Measurements from ENCODE around the gene RORC.
"Not testable (repeated sequence)": the region's sequence is repeated elsewhere in the genome, so short reads cannot be mapped to it uniquely, and the experiment has no call there.

RORC gene

DNA sequence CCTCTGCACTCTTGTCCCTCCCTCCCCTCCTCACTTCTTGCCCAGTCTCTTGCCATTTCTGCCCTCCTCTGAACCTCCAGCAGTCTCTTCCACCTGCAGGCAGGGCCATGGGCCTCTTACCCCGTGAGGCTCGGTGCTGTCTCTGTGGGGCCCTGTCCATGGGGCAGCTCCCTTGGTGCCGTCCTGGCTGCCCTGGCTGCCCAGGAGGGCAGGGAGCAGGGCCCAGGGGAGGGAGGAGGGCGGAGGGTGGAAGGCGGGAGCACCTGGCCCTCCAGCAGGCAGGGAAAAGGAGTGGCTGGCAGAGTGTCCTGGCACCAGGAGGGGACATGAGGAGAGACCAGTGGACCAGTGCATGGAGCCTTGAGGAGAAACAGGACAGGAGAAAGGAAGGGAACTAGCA, at the start of gene RORC:
Gene RORC (minus strand): TSS at position 198 of the 400 bp plus-strand sequence. CDS start 38 bp downstream, at position 160.
- H3K4me1 ChIP-seq (ENCODE audit: control insufficient read depth in 1 of 2, insufficient read depth in 2 of 2, low read length in 2 of 2): peaks cover 47 to 71% of the 10 kb centered on the region in 2 donors
- peaks cover 0 to 5% of the 10 kb centered on the region in 2 donors for H3K36me3 ChIP-seq (ENCODE audit: control insufficient read depth in 1 of 2, insufficient read depth in 2 of 2, low read length in 2 of 2)
- H3K9ac ChIP-seq (ENCODE audit: low read depth in 1 of 2, low read length in 2 of 2): peak within 1 kb of the TSS; percentile 82 to 87
- H3K27me3 ChIP-seq (ENCODE audit: control insufficient read depth in 1 of 2, insufficient read depth in 2 of 2, low read length in 2 of 2): no peaks in the 10 kb centered on the region
- no peaks in the 10 kb centered on the region for H3K9me3 ChIP-seq (ENCODE audit: control insufficient read depth in 1 of 2, low read length in 2 of 2)
- H3K27ac ChIP-seq (ENCODE audit: low read depth, low read length): peak within 1 kb of the TSS; percentile 74
- H3K4me3 ChIP-seq (ENCODE audit: low read depth in 1 of 2, low read length in 2 of 2): peak within 1 kb of the TSS; percentile 75 to 81

DNA sequence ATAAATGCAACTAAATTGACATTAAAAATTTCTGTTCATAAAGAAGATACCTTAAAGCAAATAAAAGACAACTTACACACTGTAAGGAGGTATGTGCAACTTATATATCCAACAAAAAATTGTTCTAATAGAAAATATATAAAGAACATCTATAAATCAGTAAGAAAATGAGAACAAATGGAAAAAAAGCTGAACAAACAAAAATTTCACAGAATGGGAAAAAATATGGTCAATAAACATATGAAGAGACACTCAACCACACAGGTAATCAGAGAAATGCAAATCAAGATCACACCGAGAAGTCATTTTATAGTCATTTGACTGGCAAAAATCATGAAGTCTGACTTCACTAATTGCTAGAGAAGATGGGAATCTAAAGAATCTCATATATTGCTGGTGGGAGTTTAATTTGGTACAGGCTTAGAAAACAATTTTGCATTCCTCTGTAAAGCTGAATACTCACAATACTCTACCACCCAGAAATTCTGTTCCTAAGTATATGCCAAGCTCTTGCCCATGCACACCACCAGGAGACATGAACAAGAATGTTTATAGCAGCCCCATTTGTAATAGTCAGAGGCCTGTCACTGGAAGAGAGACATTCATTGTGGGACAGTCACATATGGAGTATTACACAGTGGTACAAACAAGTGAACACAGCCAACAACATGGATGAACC, 44.0 kb upstream of the RORC start:
- H3K9ac ChIP-seq (ENCODE audit: low read depth in 1 of 2, low read length in 2 of 2): no peak overlapping the region
- H3K4me3 ChIP-seq (ENCODE audit: low read depth in 1 of 2, low read length in 2 of 2): no peak overlapping the region
- H3K9me3 ChIP-seq (ENCODE audit: control insufficient read depth in 1 of 2, low read length in 2 of 2): no peaks in the 10 kb centered on the region
- no peak overlapping the region for H3K27ac ChIP-seq (ENCODE audit: low read depth, low read length)
- H3K27me3 ChIP-seq (ENCODE audit: control insufficient read depth in 1 of 2, insufficient read depth in 2 of 2, low read length in 2 of 2): no peaks in the 10 kb centered on the region
- no peaks in the 10 kb centered on the region for H3K4me1 ChIP-seq (ENCODE audit: control insufficient read depth in 1 of 2, insufficient read depth in 2 of 2, low read length in 2 of 2)
- peaks cover 0 to 8% of the 10 kb centered on the region in 2 donors for H3K36me3 ChIP-seq (ENCODE audit: control insufficient read depth in 1 of 2, insufficient read depth in 2 of 2, low read length in 2 of 2)

DNA sequence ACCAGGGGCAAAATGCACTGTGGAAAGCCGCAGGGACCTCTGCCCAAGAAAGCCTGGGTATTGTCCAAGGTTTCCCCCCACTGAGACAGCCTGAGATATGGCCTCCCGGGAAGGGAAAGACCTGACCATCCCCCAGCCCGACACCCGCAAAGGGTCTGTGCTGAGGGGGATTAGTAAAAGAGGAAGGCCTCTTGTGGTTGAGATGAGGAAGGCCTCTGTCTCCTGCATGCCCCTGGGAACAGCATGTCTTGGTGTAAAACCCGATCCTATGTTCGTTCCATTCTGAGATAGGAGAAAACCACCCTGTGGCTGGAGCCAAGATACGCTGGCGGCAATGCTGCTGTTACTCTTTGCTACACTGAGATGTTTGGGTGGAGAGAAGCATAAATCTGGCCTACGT, 41.2 kb upstream of the RORC start:
- not testable (repeated sequence) for H3K27ac ChIP-seq (ENCODE audit: low read depth, low read length); H3K36me3 ChIP-seq (ENCODE audit: control insufficient read depth in 1 of 2, insufficient read depth in 2 of 2, low read length in 2 of 2)

GRCh38 chr1:151871284-151872030, 39.9 kb upstream of the RORC start:
- H3K9me3 ChIP-seq (ENCODE audit: control insufficient read depth in 1 of 2, low read length in 2 of 2): no peaks in the 10 kb centered on the region
- H3K36me3 ChIP-seq (ENCODE audit: control insufficient read depth in 1 of 2, insufficient read depth in 2 of 2, low read length in 2 of 2): peaks cover 0 to 4% of the 10 kb centered on the region in 2 donors
- H3K4me3 ChIP-seq (ENCODE audit: low read depth in 1 of 2, low read length in 2 of 2): no peak overlapping the region
- no peaks in the 10 kb centered on the region for H3K27me3 ChIP-seq (ENCODE audit: control insufficient read depth in 1 of 2, insufficient read depth in 2 of 2, low read length in 2 of 2)
- H3K4me1 ChIP-seq (ENCODE audit: control insufficient read depth in 1 of 2, insufficient read depth in 2 of 2, low read length in 2 of 2): no peaks in the 10 kb centered on the region
- H3K27ac ChIP-seq (ENCODE audit: low read depth, low read length): no peak overlapping the region
- no peak overlapping the region for H3K9ac ChIP-seq (ENCODE audit: low read depth in 1 of 2, low read length in 2 of 2)

More for the DNA sequence above, 41.2 kb upstream of the RORC start:
- H3K9ac ChIP-seq (ENCODE audit: low read depth in 1 of 2, low read length in 2 of 2); H3K4me1 ChIP-seq (ENCODE audit: control insufficient read depth in 1 of 2, insufficient read depth in 2 of 2, low read length in 2 of 2); H3K9me3 ChIP-seq (ENCODE audit: control insufficient read depth in 1 of 2, low read length in 2 of 2); H3K27me3 ChIP-seq (ENCODE audit: control insufficient read depth in 1 of 2, insufficient read depth in 2 of 2, low read length in 2 of 2); H3K4me3 ChIP-seq (ENCODE audit: low read depth in 1 of 2, low read length in 2 of 2): not testable (repeated sequence)

DNA sequence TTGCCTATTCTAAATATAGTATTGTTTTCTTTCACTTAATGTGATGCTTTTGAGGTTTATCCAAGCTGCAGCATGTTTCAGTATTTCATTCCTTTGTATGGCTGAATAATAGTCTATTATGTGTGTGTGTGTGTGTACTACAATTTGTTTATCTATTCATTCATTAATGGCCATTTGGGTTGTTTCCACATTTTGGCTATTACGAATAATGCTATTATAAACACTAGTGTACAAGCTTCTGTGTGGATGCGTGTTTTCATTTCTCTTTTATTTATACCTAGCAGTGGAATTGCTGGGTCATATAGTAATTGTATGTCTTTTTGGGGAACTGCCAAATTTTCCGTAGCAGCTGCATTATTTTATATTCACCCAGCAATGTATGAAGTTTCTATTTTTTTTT, 36.9 kb upstream of the RORC start:
- no peaks in the 10 kb centered on the region for H3K9me3 ChIP-seq (ENCODE audit: control insufficient read depth in 1 of 2, low read length in 2 of 2)
- H3K36me3 ChIP-seq (ENCODE audit: control insufficient read depth in 1 of 2, insufficient read depth in 2 of 2, low read length in 2 of 2): peaks cover 0 to under 1% of the 10 kb centered on the region in 2 donors
- H3K27me3 ChIP-seq (ENCODE audit: control insufficient read depth in 1 of 2, insufficient read depth in 2 of 2, low read length in 2 of 2): no peaks in the 10 kb centered on the region
- no peak overlapping the region for H3K4me3 ChIP-seq (ENCODE audit: low read depth in 1 of 2, low read length in 2 of 2)
- H3K27ac ChIP-seq (ENCODE audit: low read depth, low read length): no peak overlapping the region
- no peak overlapping the region for H3K9ac ChIP-seq (ENCODE audit: low read depth in 1 of 2, low read length in 2 of 2)
- no peaks in the 10 kb centered on the region for H3K4me1 ChIP-seq (ENCODE audit: control insufficient read depth in 1 of 2, insufficient read depth in 2 of 2, low read length in 2 of 2)

GRCh38 chr1:151867765-151868411, 36.3 kb upstream of the RORC start:
- Histone ChIP-seq H3K4me3 (ENCODE audit: low read depth in 1 of 2, low read length in 2 of 2) (no peak overlapping the region), H3K27ac (ENCODE audit: low read depth, low read length) (no peak overlapping the region), H3K27me3 (ENCODE audit: control insufficient read depth in 1 of 2, insufficient read depth in 2 of 2, low read length in 2 of 2) (no peaks in the 10 kb centered on the region)

DNA sequence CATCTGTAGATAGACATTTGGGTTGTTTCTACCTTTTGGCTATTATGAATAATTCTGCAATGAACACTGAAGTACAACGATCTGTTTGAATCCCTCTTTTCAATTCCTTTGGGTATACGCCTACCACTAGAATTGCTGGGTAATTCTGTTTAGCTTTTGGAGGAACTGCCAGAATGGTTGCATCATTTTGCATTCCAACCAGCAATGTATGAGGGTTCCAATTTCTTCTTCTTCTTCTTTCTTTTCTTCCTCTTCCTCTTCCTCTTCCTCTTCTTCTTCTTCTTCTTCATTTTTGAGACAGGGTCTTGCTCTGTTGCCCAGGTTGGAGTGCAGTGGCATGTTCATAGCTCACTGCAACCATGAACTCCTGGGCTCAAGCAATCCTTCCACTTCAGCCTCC, 35.7 kb upstream of the RORC start:
- no peak overlapping the region for H3K27ac ChIP-seq (ENCODE audit: low read depth, low read length)
- H3K4me1 ChIP-seq (ENCODE audit: control insufficient read depth in 1 of 2, insufficient read depth in 2 of 2, low read length in 2 of 2): no peaks in the 10 kb centered on the region

More at GRCh38 chr1:151867765-151868411, 36.3 kb upstream of the RORC start:
- H3K4me1 ChIP-seq (ENCODE audit: control insufficient read depth in 1 of 2, insufficient read depth in 2 of 2, low read length in 2 of 2): no peaks in the 10 kb centered on the region
- H3K36me3 ChIP-seq (ENCODE audit: control insufficient read depth in 1 of 2, insufficient read depth in 2 of 2, low read length in 2 of 2): no peaks in the 10 kb centered on the region
- no peak overlapping the region for H3K9ac ChIP-seq (ENCODE audit: low read depth in 1 of 2, low read length in 2 of 2)
- H3K9me3 ChIP-seq (ENCODE audit: control insufficient read depth in 1 of 2, low read length in 2 of 2): no peaks in the 10 kb centered on the region

GRCh38 chr1:151864411-151864810, 32.8 kb upstream of the RORC start:
- no peak overlapping the region for H3K4me3 ChIP-seq (ENCODE audit: low read depth in 1 of 2, low read length in 2 of 2)
- no peak overlapping the region for H3K9ac ChIP-seq (ENCODE audit: low read depth in 1 of 2, low read length in 2 of 2)
- no peaks in the 10 kb centered on the region for H3K27me3 ChIP-seq (ENCODE audit: control insufficient read depth in 1 of 2, insufficient read depth in 2 of 2, low read length in 2 of 2)

More for the DNA sequence above, 35.7 kb upstream of the RORC start:
- H3K27me3 ChIP-seq (ENCODE audit: control insufficient read depth in 1 of 2, insufficient read depth in 2 of 2, low read length in 2 of 2): no peaks in the 10 kb centered on the region
- no peaks in the 10 kb centered on the region for H3K9me3 ChIP-seq (ENCODE audit: control insufficient read depth in 1 of 2, low read length in 2 of 2)
- no peak overlapping the region for H3K4me3 ChIP-seq (ENCODE audit: low read depth in 1 of 2, low read length in 2 of 2)
- H3K36me3 ChIP-seq (ENCODE audit: control insufficient read depth in 1 of 2, insufficient read depth in 2 of 2, low read length in 2 of 2): no peaks in the 10 kb centered on the region
- no peak overlapping the region for H3K9ac ChIP-seq (ENCODE audit: low read depth in 1 of 2, low read length in 2 of 2)

GRCh38 chr1:151862604-151863003, 31.0 kb upstream of the RORC start:
- Histone ChIP-seq H3K4me1 (ENCODE audit: control insufficient read depth in 1 of 2, insufficient read depth in 2 of 2, low read length in 2 of 2) (no peaks in the 10 kb centered on the region), H3K4me3 (ENCODE audit: low read depth in 1 of 2, low read length in 2 of 2) (no peak overlapping the region), H3K9me3 (ENCODE audit: control insufficient read depth in 1 of 2, low read length in 2 of 2) (no peaks in the 10 kb centered on the region), H3K9ac (ENCODE audit: low read depth in 1 of 2, low read length in 2 of 2) (no peak overlapping the region), H3K27ac (ENCODE audit: low read depth, low read length) (no peak overlapping the region), H3K36me3 (ENCODE audit: control insufficient read depth in 1 of 2, insufficient read depth in 2 of 2, low read length in 2 of 2) (no peaks in the 10 kb centered on the region), H3K27me3 (ENCODE audit: control insufficient read depth in 1 of 2, insufficient read depth in 2 of 2, low read length in 2 of 2) (no peaks in the 10 kb centered on the region)

More at GRCh38 chr1:151864411-151864810, 32.8 kb upstream of the RORC start:
- Histone ChIP-seq H3K9me3 (ENCODE audit: control insufficient read depth in 1 of 2, low read length in 2 of 2) (no peaks in the 10 kb centered on the region), H3K4me1 (ENCODE audit: control insufficient read depth in 1 of 2, insufficient read depth in 2 of 2, low read length in 2 of 2) (no peaks in the 10 kb centered on the region), H3K27ac (ENCODE audit: low read depth, low read length) (no peak overlapping the region), H3K36me3 (ENCODE audit: control insufficient read depth in 1 of 2, insufficient read depth in 2 of 2, low read length in 2 of 2) (no peaks in the 10 kb centered on the region)

All from duodenal mucosa (tissue), 2 donors.